Peyer's patch (tissue), 4 donors: ENCODE measurements around the gene FNDC1. TPM values are rescaled to one million over a fixed set of nuclear protein-coding genes. Genes with fewer than 3 reads are reported as not detected.
"Not testable (repeated sequence)": the region's sequence is repeated elsewhere in the genome, so short reads cannot be mapped to it uniquely, and the experiment has no call there.

Experiments
- DNase-seq, 3 donors: peaks; one replicate each; pipeline ENCODE4 v3.0.0-alpha.2; 2017 to 2019
- H3K27ac ChIP-seq, 4 donors: fragments of 200-600 bp; sonication (generic); one replicate each; pipeline ENCODE4 v1.5.1; 2016 to 2019
- H3K27me3 ChIP-seq, 2 donors: fragments of 200-600 bp; sonication (generic); one replicate each; pipeline ENCODE4 v1.5.1; 2019
- H3K36me3 ChIP-seq, 3 donors: fragments of 200-600 bp; sonication (generic); one replicate each; pipeline ENCODE4 v1.5.1; 2016 to 2019
- H3K4me1 ChIP-seq, 4 donors: fragments of 200-600 bp; sonication (generic); one replicate each; pipeline ENCODE4 v1.5.1; 2016 to 2019
- H3K4me3 ChIP-seq, 4 donors: fragments of 200-600 bp; sonication (generic); 1 replicate in 3 of 4; 2 replicates in 1 of 4; pipeline ENCODE4 v1.5.1; 2016 to 2019; ENCODE audit warnings: mild to moderate bottlenecking in 1 of 4
- H3K9me3 ChIP-seq, 4 donors: fragments of 200-600 bp; sonication (generic); one replicate each; pipeline ENCODE4 v1.5.1; 2016 to 2019; ENCODE audit warnings: mild to moderate bottlenecking in 1 of 4
- CTCF ChIP-seq, 6 experiments: fragments of 450-650 bp in 4 of 6; fragments of 200-600 bp in 2 of 6; sonication (generic) in 1 of 6; IDR thresholded peaks; one replicate each; pipeline ENCODE4 v1.5.1; 2017 to 2019; ENCODE audit warnings: antibody characterized with exemption in 6 of 6, mild to moderate bottlenecking in 3 of 6, moderate library complexity in 1 of 6
- POLR2A ChIP-seq, 2 donors: fragments of 450-650 bp; IDR thresholded peaks; one replicate each; pipeline ENCODE4 v1.5.1; 2017; ENCODE audit warnings: antibody characterized with exemption in 2 of 2, mild to moderate bottlenecking in 2 of 2, moderate library complexity in 2 of 2
- total RNA-seq, 4 donors: library from RNA; depleted of rRNA; stranded (reverse); fragments of >200 nt; gene quantifications; one replicate each; pipeline ENCODE4 v1.1.0, GENCODE V29; 2016

Gene FNDC1
- total RNA-seq, 4 donors from 2014 or later = 0.54 to 1.7 TPM; not detected in 2

- TF ChIP-seq POLR2A (IDR thresholded peaks at IDR 0.05) = no peak
- H3K9me3 ChIP-seq = no peaks in the 10 kb centered on the region
- H3K4me1 ChIP-seq = no peaks in the 10 kb centered on the region
- H3K36me3 ChIP-seq = no peaks in the 10 kb centered on the region
- H3K4me3 ChIP-seq = no peak overlapping the region
- no peak for DNase-seq
- H3K27me3 ChIP-seq = no peaks in the 10 kb centered on the region
- H3K27ac ChIP-seq = no peak overlapping the region
Observed at GRCh38 chr6:159268511-159268910, 99.3 kb downstream of the FNDC1 start.

GRCh38 chr6:159271257-159271656 lies 102.1 kb downstream of the FNDC1 start:
- TF ChIP-seq CTCF (IDR thresholded peaks at IDR 0.05) (no peak), POLR2A (IDR thresholded peaks at IDR 0.05) (no peak)
- H3K36me3 ChIP-seq = no peaks in the 10 kb centered on the region
- H3K27ac ChIP-seq = no peak overlapping the region
- H3K9me3 ChIP-seq = no peaks in the 10 kb centered on the region
- H3K4me3 ChIP-seq = no peak overlapping the region
- H3K27me3 ChIP-seq = no peaks in the 10 kb centered on the region
- no peak for DNase-seq
- H3K4me1 ChIP-seq = no peaks in the 10 kb centered on the region

- no peak for TF ChIP-seq CTCF (IDR thresholded peaks at IDR 0.05)
- TF ChIP-seq POLR2A (IDR thresholded peaks at IDR 0.05) = no peak
- no peak overlapping the region for H3K27ac ChIP-seq
- no peak overlapping the region for H3K4me3 ChIP-seq
- H3K9me3 ChIP-seq = no peaks in the 10 kb centered on the region
- H3K4me1 ChIP-seq = no peaks in the 10 kb centered on the region
- no peaks in the 10 kb centered on the region for H3K27me3 ChIP-seq
- no peaks in the 10 kb centered on the region for H3K36me3 ChIP-seq
- DNase-seq = no peak
Observed at GRCh38 chr6:159278626-159279025, 109.4 kb downstream of the FNDC1 start.

- TF ChIP-seq POLR2A (IDR thresholded peaks at IDR 0.05) = no peak
- no peak for TF ChIP-seq CTCF (IDR thresholded peaks at IDR 0.05)
- no peak overlapping the region for H3K27ac ChIP-seq
- no peaks in the 10 kb centered on the region for H3K36me3 ChIP-seq
- H3K4me1 ChIP-seq = no peaks in the 10 kb centered on the region
- no peaks in the 10 kb centered on the region for H3K27me3 ChIP-seq
- no peaks in the 10 kb centered on the region for H3K9me3 ChIP-seq
- no peak for DNase-seq
- H3K4me3 ChIP-seq = no peak overlapping the region
Observed at GRCh38 chr6:159279790-159280277, 110.6 kb downstream of the FNDC1 start.

- no peaks in the 10 kb centered on the region for H3K4me1 ChIP-seq
- H3K9me3 ChIP-seq = no peaks in the 10 kb centered on the region
- H3K27me3 ChIP-seq = no peaks in the 10 kb centered on the region
- TF ChIP-seq POLR2A (IDR thresholded peaks at IDR 0.05) = no peak
- TF ChIP-seq CTCF (IDR thresholded peaks at IDR 0.05) = no peak
- DNase-seq = no peak
- H3K36me3 ChIP-seq = no peaks in the 10 kb centered on the region
- no peak overlapping the region for H3K4me3 ChIP-seq
- no peak overlapping the region for H3K27ac ChIP-seq
Observed at GRCh38 chr6:159282421-159282820, 113.2 kb downstream of the FNDC1 start.

- not testable (repeated sequence) for DNase-seq, H3K9me3 ChIP-seq, H3K36me3 ChIP-seq, H3K27me3 ChIP-seq, H3K4me3 ChIP-seq, H3K4me1 ChIP-seq, H3K27ac ChIP-seq
Observed at GRCh38 chr6:159284661-159285060, 115.5 kb downstream of the FNDC1 start.

GRCh38 chr6:159298840-159299239 lies 129.6 kb downstream of the FNDC1 start:
- DNase-seq = no peak
- no peak for TF ChIP-seq POLR2A (IDR thresholded peaks at IDR 0.05)
- no peak for TF ChIP-seq CTCF (IDR thresholded peaks at IDR 0.05)
- H3K4me1 ChIP-seq = no peaks in the 10 kb centered on the region
- H3K36me3 ChIP-seq = no peaks in the 10 kb centered on the region
- no peak overlapping the region for H3K4me3 ChIP-seq
- H3K27me3 ChIP-seq = no peaks in the 10 kb centered on the region
- no peaks in the 10 kb centered on the region for H3K9me3 ChIP-seq
- H3K27ac ChIP-seq = no peak overlapping the region
